Skeletal muscle tissue (tissue), 4 donors: ENCODE measurements around the gene HAGH. TPM values are rescaled to one million over a fixed set of nuclear protein-coding genes. Genes with fewer than 3 reads are reported as not detected.
"Not testable (repeated sequence)": the region's sequence is repeated elsewhere in the genome, so short reads cannot be mapped to it uniquely, and the experiment has no call there.

Experiments
- H3K27ac ChIP-seq: one replicate; pipeline ENCODE4 v1.7.0; 2013; ENCODE audit warnings: mild to moderate bottlenecking, low read depth, low read length, inconsistent platforms
- H3K27me3 ChIP-seq, 3 donors: one replicate each; pipeline ENCODE4 v1.7.0; 2013; ENCODE audit warnings: low read length in 3 of 3; ENCODE audit not compliant: control insufficient read depth in 3 of 3, insufficient read depth in 3 of 3
- H3K36me3 ChIP-seq, 3 donors: one replicate each; pipeline ENCODE4 v1.7.0; 2013; ENCODE audit warnings: low read length in 3 of 3; ENCODE audit not compliant: control insufficient read depth in 3 of 3, insufficient read depth in 3 of 3
- H3K4me1 ChIP-seq, 3 donors: one replicate each; pipeline ENCODE4 v1.7.0; 2013; ENCODE audit warnings: low read length in 3 of 3, mild to moderate bottlenecking in 3 of 3; ENCODE audit not compliant: control insufficient read depth in 3 of 3, insufficient read depth in 3 of 3
- H3K4me3 ChIP-seq, 3 donors: one replicate each; pipeline ENCODE4 v1.7.0; 2013; ENCODE audit warnings: low read length in 3 of 3
- H3K9ac ChIP-seq, 3 donors: one replicate each; pipeline ENCODE4 v1.7.0; 2013; ENCODE audit warnings: low read length in 3 of 3, mild to moderate bottlenecking in 3 of 3, moderate library complexity in 2 of 3, low read depth in 1 of 3
- H3K9me3 ChIP-seq, 3 donors: one replicate each; pipeline ENCODE4 v1.7.0; 2013; ENCODE audit warnings: low read length in 3 of 3; ENCODE audit not compliant: control insufficient read depth in 3 of 3
- total RNA-seq: library from RNA; depleted of rRNA; stranded (reverse); fragments of >200 nt; gene quantifications from one replicate; pipeline ENCODE4 v1.2.3, GENCODE V29; 2014
- donor health status: Osteomylitis.

HAGH gene
- 42.3 TPM for total RNA-seq

GRCh38 chr16:1826691-1827573 is at the start of gene HAGH, which contains the start of gene FAHD1:
HAGH (minus strand) TSS chr16:1826825; CDS start chr16:1826787, 38 bp downstream.
FAHD1 (plus strand) TSS chr16:1827206; CDS start chr16:1827239, 33 bp downstream.
- Histone ChIP-seq H3K4me1 (peaks cover 44 to 57% (median 47%) of the 10 kb centered on the region in 3 donors), H3K36me3 (peaks cover 16 to 23% (median 21%) of the 10 kb centered on the region in 3 donors)

GRCh38 chr16:1876066-1876465 is 49.4 kb upstream of the HAGH start:
- H3K27me3 ChIP-seq, result peaks cover 36 to 41% (median 38%) of the 10 kb centered on the region in 3 donors
- H3K36me3 ChIP-seq, H3K9ac ChIP-seq, H3K4me1 ChIP-seq, H3K27ac ChIP-seq, H3K9me3 ChIP-seq, H3K4me3 ChIP-seq: not testable (repeated sequence)

More at GRCh38 chr16:1826691-1827573, at the start of gene HAGH, which contains the start of gene FAHD1:
- H3K4me3 ChIP-seq, result peak within 1 kb of the TSS; percentile 94 to 100 (median 95)
- peak within 1 kb of the TSS; percentile 60 for H3K27ac ChIP-seq
- H3K27me3 ChIP-seq, result no peaks in the 10 kb centered on the region
- peak within 1 kb of the TSS; percentile 76 to 93 (median 90) for H3K9ac ChIP-seq
- H3K9me3 ChIP-seq, result no peaks in the 10 kb centered on the region

- Histone ChIP-seq H3K36me3 (no peaks in the 10 kb centered on the region), H3K27ac (no peak overlapping the region), H3K4me1 (no peaks in the 10 kb centered on the region), H3K4me3 (no peak overlapping the region), H3K9ac (no peak overlapping the region), H3K27me3 (peaks cover 35 to 41% (median 36%) of the 10 kb centered on the region in 3 donors), H3K9me3 (no peaks in the 10 kb centered on the region)
These were observed 48.2 kb upstream of the HAGH start for GRCh38 chr16:1874854-1875253.

GRCh38 chr16:1871974-1872635 is 45.5 kb upstream of the HAGH start, which contains the start of gene MEIOB:
MEIOB (minus strand) TSS chr16:1872164; CDS start chr16:1868175, 3,989 bp downstream.
- H3K4me3 ChIP-seq, result no peak within 1 kb of the TSS
- no peak within 1 kb of the TSS for H3K9ac ChIP-seq
- no peaks in the 10 kb centered on the region for H3K36me3 ChIP-seq
- no peaks in the 10 kb centered on the region for H3K9me3 ChIP-seq
- no peaks in the 10 kb centered on the region for H3K4me1 ChIP-seq
- no peak within 1 kb of the TSS for H3K27ac ChIP-seq
- peaks cover 18 to 26% (median 24%) of the 10 kb centered on the region in 3 donors for H3K27me3 ChIP-seq

GRCh38 chr16:1870365-1871082 is 43.9 kb upstream of the HAGH start:
- no peaks in the 10 kb centered on the region for H3K4me1 ChIP-seq
- no peaks in the 10 kb centered on the region for H3K36me3 ChIP-seq
- H3K9me3 ChIP-seq, result no peaks in the 10 kb centered on the region
- peaks cover 11 to 18% (median 17%) of the 10 kb centered on the region in 3 donors for H3K27me3 ChIP-seq
- no peak overlapping the region for H3K4me3 ChIP-seq
- H3K27ac ChIP-seq, result no peak overlapping the region
- H3K9ac ChIP-seq, result no peak overlapping the region

- H3K9ac ChIP-seq, result no peak overlapping the region
- H3K36me3 ChIP-seq, result no peaks in the 10 kb centered on the region
- H3K27ac ChIP-seq, result no peak overlapping the region
- H3K27me3 ChIP-seq, result peaks cover 5 to 18% (median 7%) of the 10 kb centered on the region in 3 donors
- no peaks in the 10 kb centered on the region for H3K4me1 ChIP-seq
- no peak overlapping the region for H3K4me3 ChIP-seq
- H3K9me3 ChIP-seq, result no peaks in the 10 kb centered on the region
These were observed 39.5 kb upstream of the HAGH start for GRCh38 chr16:1865902-1866690.

- H3K4me1 ChIP-seq, result no peaks in the 10 kb centered on the region
- H3K36me3 ChIP-seq, result no peaks in the 10 kb centered on the region
- H3K27ac ChIP-seq, result no peak overlapping the region
- no peak overlapping the region for H3K9ac ChIP-seq
- no peak overlapping the region for H3K4me3 ChIP-seq
- peaks cover 12 to 28% (median 23%) of the 10 kb centered on the region in 3 donors for H3K27me3 ChIP-seq
- no peaks in the 10 kb centered on the region for H3K9me3 ChIP-seq
These were observed 37.2 kb upstream of the HAGH start for GRCh38 chr16:1863681-1864460.

GRCh38 chr16:1862394-1862793 is 35.8 kb upstream of the HAGH start:
- no peak overlapping the region for H3K4me3 ChIP-seq
- H3K9me3 ChIP-seq, result no peaks in the 10 kb centered on the region
- H3K36me3 ChIP-seq, result no peaks in the 10 kb centered on the region
- peaks cover 26 to 40% (median 35%) of the 10 kb centered on the region in 3 donors for H3K27me3 ChIP-seq
- H3K4me1 ChIP-seq, result no peaks in the 10 kb centered on the region
- no peak overlapping the region for H3K27ac ChIP-seq
- no peak overlapping the region for H3K9ac ChIP-seq
